NCI-H128 (cell line): Measurements from ENCODE around the gene TWF1.
"Not testable (repeated sequence)": the region's sequence is repeated elsewhere in the genome, so short reads cannot be mapped to it uniquely, and the experiment has no call there.

ENCODE experiments used
- DNase-seq: peaks from one replicate; lab custom pipeline; 2025; ENCODE audit not compliant: unreplicated experiment; lab: John Stamatoyannopoulos, UW

The TWF1 gene

DNA sequence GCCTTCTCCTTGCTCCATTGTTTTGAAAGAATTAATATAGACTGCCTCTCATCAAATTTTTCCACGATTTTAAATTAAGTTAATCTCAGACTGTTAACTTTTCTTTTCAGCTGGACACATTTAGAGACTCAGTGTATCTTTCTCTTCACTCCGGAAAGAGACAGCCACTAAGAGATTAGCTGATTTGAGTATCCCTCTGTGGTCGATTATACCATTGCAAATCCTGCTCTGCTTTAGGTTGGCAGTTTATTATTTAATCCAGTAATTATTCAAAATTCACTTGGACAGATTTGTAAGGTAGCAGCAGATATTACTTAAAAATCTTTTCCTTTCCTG is 588 bp upstream of the TWF1 start:
- DNase-seq, result no peak

- no peak for DNase-seq
Measured at GRCh38 chr12:43805149-43805859, 813 bp downstream of the TWF1 start.

DNA sequence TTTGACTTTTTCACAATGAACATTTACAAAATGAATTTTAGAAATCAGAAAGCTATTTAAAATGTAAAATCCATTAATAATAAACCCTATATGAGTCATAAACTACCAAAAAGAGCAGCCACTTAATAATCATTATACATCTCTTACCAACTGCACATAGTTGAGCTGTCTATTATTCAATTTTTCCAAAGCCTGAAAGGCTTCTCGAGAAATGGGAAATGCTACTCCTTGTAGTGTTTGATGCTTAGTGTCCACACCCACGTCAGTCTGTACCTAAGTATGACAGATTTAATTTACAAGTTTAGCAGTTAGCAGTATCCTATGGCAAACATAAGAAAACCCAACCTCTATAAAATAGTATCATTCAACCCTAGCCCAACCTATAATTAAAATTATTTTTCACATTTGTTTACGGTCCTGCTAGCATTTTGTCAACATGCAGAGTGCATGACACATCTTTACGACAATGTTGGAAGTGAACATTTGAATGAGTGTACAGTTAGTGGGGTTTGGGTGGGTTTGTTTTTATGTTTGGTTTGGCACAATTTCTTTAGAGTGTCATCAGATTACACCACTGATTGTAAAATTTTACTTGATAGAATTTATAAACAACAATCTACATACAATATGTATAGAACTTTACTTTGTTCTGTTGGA is 8.4 kb downstream of the TWF1 start:
- DNase-seq, result no peak

GRCh38 chr12:43795716-43796280 is 10.3 kb downstream of the TWF1 start:
- no peak for DNase-seq

- no peak for DNase-seq
Measured at GRCh38 chr12:43789941-43790340, 16.2 kb downstream of the TWF1 start.

- no peak for DNase-seq
Measured at GRCh38 chr12:43786899-43787693, 19.0 kb downstream of the TWF1 start.

DNA sequence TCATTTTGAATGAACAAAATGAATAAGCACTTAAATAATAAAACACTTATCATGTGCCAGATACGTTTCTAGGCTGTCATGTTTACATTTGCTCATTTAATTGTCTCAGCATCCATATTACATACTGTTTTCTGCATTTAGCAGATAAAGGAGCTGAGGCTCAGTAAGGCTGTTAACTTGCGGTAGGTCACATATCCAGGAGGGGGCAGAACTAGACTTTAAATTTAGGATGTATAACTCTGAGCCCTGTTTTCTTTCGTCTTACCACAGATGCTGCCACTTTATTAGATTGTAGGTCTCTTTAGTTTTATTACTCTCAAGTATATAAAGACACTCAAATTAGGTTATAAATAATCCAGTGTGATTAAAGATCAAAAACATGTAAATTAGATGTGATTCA is 29.6 kb downstream of the TWF1 start:
- no peak for DNase-seq

- no peak for DNase-seq
Measured at GRCh38 chr12:43766291-43766690, 39.8 kb downstream of the TWF1 start.

GRCh38 chr12:43764528-43764927 is 41.6 kb downstream of the TWF1 start:
- no peak for DNase-seq

DNA sequence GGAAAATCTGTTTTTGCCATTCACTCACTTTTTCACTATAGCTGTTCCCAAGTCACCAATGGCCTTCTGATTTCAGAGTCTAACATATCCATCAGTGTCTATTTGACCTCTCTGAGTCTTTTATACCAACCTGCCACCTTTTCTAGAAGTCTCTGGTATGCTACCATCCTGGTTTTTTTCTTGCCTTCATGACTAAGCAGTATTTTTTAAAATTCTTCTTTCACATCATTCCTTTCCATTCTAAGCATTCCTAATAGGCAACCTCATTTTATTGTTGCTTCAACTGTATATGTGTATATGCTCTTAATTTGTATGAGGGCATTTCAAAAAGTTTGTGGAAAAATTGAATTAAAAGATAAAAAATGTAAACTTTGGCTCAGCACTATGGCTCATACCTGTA is 42.3 kb downstream of the TWF1 start:
- DNase-seq, result no peak

DNA sequence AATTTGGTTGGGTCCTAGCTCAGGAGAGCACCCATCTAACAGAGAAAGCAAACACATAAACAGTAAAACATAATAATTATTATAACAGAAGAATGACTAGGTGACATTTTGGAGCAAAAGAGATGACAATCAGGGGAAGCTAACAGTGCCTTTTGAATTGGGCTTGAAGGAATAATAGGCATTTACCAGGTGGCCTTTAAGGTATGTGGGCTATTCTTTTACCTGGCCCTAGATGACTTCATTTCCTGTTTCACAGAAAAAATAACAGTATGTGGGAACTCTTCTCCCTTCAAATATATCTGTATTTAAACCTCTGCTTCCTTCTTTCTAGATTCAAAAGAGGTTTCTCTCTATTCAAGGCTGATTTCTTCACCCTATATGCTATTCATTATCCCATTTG is 43.5 kb downstream of the TWF1 start:
- no peak for DNase-seq

DNA sequence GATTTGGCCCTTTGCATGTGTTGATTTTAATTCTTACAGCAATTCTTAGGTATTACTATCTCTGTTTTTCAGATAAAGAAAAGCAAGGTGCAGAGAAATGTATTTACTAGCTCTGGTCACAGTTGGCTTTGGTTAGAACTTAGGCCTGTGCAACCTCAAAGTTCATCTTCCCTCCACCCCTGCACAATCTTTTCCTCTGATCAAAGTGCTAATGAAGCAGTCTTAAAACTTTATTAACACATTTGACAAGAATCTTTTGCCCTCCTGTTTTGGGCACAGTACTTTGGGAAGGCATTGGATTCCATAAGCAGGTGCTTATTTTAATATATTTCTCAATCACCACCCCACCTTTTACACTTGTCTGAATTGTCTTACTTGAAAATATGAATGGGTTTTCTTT is 44.6 kb downstream of the TWF1 start:
- no peak for DNase-seq

- no peak for DNase-seq
Measured at GRCh38 chr12:43760396-43760795, 45.7 kb downstream of the TWF1 start.

- peak; percentile 95 for DNase-seq
Measured at GRCh38 chr12:43758728-43759563, 47.2 kb downstream of the TWF1 start, which contains the start of the genes IRAK4 and PUS7L. IRAK4 (plus strand) TSS chr12:43758951; CDS start chr12:43768112, 9,161 bp downstream. PUS7L (minus strand) TSS chr12:43758790; CDS start chr12:43755245, 3,545 bp downstream.

- no peak for DNase-seq
Measured at GRCh38 chr12:43758247-43758727, 47.8 kb downstream of the TWF1 start.

- DNase-seq, result no peak
Measured at GRCh38 chr12:43754015-43754414, 52.1 kb downstream of the TWF1 start.

- DNase-seq, result not testable (repeated sequence)
Measured at GRCh38 chr12:43751360-43751759, 54.8 kb downstream of the TWF1 start.

DNA sequence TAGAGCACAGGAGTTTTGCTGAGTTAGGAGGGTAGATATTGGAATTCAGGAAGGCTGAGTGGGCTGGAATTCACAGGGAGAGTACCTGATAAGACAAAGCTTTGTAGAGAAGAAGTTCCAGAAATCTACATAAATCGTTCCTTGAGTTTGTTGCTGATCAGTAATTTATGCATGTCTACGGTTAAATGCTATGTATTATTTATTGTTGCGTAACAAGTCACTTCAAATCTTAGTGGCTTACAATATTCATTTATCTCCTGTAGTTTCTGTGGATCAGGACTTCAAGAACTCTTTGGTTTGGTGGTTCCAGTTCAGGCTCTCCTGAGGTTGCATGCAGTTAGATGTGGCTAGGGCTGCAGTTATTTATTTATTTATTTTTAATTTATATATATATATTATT is 55.3 kb downstream of the TWF1 start:
- DNase-seq, result no peak

DNA sequence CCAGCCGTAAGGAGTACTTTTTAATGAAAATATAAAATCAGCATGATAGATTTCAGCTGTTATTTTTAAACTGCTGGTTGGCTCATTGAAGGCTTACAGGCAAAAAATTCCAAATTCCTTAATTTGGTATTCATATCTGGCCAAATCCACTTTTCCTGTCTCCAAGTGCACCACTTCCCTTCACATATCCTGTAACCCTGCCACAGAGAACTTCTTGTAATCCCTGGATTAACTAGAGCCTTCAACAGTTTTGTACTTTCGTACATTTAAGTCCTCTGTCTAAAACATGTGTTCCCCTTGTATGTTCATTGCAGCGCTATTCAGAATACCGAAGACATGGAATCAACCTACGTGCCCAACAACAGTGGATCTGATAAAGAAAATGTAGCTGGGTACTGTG is 57.1 kb downstream of the TWF1 start:
- DNase-seq, result no peak

- DNase-seq, result no peak
Measured at GRCh38 chr12:43744826-43745225, 61.3 kb downstream of the TWF1 start.
